B cell (primary cell): ENCODE results near the gene SLC4A2.

Source experiments
- CTCF ChIP-seq: fragments of 200-600 bp; IDR thresholded peaks from one replicate; pipeline ENCODE4 v1.8.0; 2022; ENCODE audit warnings: antibody characterized with exemption, mild to moderate bottlenecking
- EZH2 ChIP-seq: IDR thresholded peaks from 2 replicates; pipeline ENCODE4 v1.6.1; 2012; ENCODE audit warnings: borderline replicate concordance, low read depth, mild to moderate bottlenecking, moderate library complexity, low read length; ENCODE audit not compliant: insufficient read depth, poor library complexity, severe bottlenecking

GRCh38 chr7:151069841-151070573 is 10.6 kb downstream of the SLC4A2 start:
- no peak for TF ChIP-seq CTCF
- no peak for TF ChIP-seq EZH2
